ENCODE results near the gene ZNF524. TPM values are rescaled to one million over a fixed set of nuclear protein-coding genes. Genes with fewer than 3 reads are reported as not detected.
A peak's percentile ranks its signal among the peaks of the same experiment; 100 is the strongest.

The ZNF524 gene
- total RNA-seq, 1 donor from 2014 or later: 6.7 TPM

DNA sequence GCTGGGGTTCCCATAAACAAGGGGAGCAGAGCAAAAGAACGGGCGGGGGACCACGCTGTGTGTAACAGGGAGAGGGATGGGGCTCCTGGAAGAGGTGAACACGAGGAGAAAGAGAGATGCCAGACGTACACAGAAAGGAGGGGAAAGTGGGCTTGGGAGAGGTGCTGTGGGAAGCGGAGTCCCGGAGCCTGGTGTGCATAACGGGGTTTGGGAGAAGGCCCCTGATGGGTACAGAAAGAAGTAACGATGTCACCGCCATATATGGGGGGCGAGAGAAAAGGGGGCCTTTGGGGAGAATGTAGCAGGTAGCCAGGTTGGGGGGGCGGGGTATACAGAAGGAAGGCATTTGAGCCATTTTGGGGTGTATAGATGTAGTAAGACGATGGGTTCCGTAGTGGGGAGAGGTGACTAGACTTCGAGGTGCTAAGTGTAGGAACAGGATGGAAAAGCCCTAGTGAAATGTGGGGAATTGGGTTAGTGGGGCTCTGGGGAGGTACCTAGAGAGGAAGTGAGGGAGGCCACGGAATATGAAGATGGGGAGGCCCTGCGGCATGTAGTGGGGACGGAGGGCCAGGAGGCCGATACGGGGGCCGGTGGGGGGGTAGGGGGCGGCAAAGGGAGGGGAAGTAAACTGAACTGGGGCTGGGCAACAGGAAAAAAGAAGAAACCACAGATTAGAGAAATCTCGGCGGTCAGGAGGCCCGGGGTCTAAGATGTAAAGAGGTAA lies 41.5 kb downstream of the ZNF524 start:
- TF ChIP-seq, protein P1, sequence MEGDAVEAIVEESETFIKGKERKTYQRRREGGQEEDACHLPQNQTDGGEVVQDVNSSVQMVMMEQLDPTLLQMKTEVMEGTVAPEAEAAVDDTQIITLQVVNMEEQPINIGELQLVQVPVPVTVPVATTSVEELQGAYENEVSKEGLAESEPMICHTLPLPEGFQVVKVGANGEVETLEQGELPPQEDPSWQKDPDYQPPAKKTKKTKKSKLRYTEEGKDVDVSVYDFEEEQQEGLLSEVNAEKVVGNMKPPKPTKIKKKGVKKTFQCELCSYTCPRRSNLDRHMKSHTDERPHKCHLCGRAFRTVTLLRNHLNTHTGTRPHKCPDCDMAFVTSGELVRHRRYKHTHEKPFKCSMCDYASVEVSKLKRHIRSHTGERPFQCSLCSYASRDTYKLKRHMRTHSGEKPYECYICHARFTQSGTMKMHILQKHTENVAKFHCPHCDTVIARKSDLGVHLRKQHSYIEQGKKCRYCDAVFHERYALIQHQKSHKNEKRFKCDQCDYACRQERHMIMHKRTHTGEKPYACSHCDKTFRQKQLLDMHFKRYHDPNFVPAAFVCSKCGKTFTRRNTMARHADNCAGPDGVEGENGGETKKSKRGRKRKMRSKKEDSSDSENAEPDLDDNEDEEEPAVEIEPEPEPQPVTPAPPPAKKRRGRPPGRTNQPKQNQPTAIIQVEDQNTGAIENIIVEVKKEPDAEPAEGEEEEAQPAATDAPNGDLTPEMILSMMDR (IDR thresholded peaks at IDR 0.05; ENCODE audit: partially characterized antibody, unreplicated experiment): no peak
- Mint-ChIP-seq H3K9me3 (ENCODE audit: unreplicated experiment) (peaks cover 18% of the 10 kb centered on the region), H3K4me1 (ENCODE audit: low read depth, unreplicated experiment) (peaks cover 18% of the 10 kb centered on the region), H3K36me3 (ENCODE audit: unreplicated experiment) (no peaks in the 10 kb centered on the region), H3K27ac (ENCODE audit: unreplicated experiment) (peak overlapping the region; percentile 91), H3K4me3 (ENCODE audit: unreplicated experiment) (peak overlapping the region; percentile 91), H3K27me3 (ENCODE audit: unreplicated experiment) (peaks cover 13% of the 10 kb centered on the region)
- peak; percentile 30 for DNase-seq

DNA sequence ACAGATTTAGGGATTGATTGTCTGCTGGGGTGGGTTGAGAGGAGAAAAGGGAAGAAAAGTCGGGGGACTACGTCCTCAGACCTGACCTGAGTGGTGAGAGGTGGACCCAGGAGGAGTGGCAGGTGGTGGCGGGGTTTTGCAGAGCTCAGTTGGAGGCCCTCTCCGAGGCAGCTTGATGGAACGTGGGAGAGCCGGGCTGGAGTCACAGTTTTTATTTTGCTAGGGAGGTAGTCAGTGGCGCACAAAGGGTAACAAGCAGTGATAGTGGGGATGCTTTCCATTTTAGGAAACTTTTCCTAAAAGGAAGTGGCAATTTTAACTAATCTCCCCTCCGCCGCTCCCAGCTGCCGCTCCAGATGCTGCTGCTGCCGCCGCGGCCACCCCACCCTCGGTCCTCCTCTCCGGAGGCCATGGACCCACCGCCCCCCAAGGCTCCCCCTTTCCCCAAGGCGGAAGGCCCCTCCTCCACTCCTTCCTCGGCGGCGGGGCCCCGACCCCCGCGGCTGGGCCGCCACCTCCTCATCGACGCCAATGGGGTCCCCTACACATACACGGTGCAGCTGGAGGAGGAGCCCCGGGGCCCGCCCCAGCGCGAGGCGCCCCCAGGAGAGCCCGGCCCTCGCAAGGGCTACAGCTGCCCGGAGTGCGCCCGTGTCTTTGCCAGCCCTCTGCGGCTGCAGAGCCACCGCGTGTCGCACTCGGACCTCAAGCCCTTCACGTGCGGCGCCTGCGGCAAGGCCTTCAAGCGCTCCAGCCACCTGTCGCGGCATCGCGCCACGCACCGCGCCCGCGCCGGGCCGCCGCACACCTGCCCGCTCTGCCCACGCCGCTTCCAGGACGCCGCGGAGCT lies 42.3 kb downstream of the ZNF524 start:
- no peaks in the 10 kb centered on the region for H3K36me3 Mint-ChIP-seq (ENCODE audit: unreplicated experiment)
- peaks cover 22% of the 10 kb centered on the region for H3K4me1 Mint-ChIP-seq (ENCODE audit: low read depth, unreplicated experiment)
- H3K27ac Mint-ChIP-seq (ENCODE audit: unreplicated experiment): peak overlapping the region; percentile 91
- peak; percentile 38 for DNase-seq
- TF ChIP-seq, protein P1 (IDR thresholded peaks at IDR 0.05; ENCODE audit: partially characterized antibody, unreplicated experiment): no peak
- H3K9me3 Mint-ChIP-seq (ENCODE audit: unreplicated experiment): peaks cover 20% of the 10 kb centered on the region
- H3K4me3 Mint-ChIP-seq (ENCODE audit: unreplicated experiment): peak overlapping the region; percentile 97
- peaks cover 16% of the 10 kb centered on the region for H3K27me3 Mint-ChIP-seq (ENCODE audit: unreplicated experiment)

DNA sequence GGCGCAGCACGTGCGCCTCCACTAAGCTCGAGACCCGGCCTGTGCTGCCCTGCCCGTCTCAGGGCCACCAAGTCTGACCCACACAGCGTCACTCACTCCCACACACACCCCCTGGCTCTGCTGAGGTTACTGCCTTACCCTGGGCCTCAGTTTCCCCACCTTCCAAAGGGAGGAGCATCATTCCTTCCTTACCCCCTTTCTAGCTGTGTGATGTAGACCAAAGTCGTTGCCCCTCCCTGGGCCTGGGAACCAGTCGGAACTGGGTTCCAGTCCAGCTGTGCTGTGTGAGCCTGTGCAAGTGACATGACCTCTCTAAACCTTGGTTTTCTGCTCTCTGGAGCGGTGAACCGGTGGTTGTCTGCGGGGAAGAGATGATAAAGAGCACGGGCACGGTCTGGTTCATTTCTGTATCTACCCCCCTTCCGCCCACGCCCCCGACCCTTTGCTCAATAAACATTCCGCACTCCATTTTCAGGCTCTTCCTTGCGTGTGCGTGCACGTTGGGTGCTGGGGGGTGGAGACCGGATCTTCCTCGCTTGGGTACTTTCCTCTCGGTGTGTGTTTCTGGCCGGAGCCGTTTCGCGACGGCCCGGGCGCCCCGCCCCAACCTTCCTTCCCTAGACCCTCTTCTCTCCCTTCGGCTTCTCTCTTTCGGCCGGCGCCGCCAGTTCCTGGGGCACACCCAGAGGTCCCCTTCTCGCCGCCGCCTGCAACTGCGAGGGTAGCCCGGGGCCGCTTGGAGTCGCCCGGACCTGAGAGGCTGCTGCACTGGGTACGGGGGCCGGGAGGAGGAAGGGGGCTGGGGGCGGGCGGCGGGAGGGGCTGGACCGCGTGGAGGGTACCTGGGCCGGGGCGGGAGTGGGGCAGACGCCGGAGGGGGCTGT lies 43.2 kb downstream of the ZNF524 start, which contains the start of gene ZNF581:
ZNF581 (plus strand) TSS at position 647 of the 884 bp plus-strand sequence. CDS start 923 bp downstream, outside the sequence.
- TF ChIP-seq, protein P1 (IDR thresholded peaks at IDR 0.05; ENCODE audit: partially characterized antibody, unreplicated experiment): no peak

GRCh38 chr19:55643887-55644176 lies 43.7 kb downstream of the ZNF524 start:
- no peak for DNase-seq
- no peaks in the 10 kb centered on the region for H3K36me3 Mint-ChIP-seq (ENCODE audit: unreplicated experiment)
- peaks cover 16% of the 10 kb centered on the region for H3K27me3 Mint-ChIP-seq (ENCODE audit: unreplicated experiment)
- peaks cover 22% of the 10 kb centered on the region for H3K9me3 Mint-ChIP-seq (ENCODE audit: unreplicated experiment)
- peaks cover 23% of the 10 kb centered on the region for H3K4me1 Mint-ChIP-seq (ENCODE audit: low read depth, unreplicated experiment)
- peak overlapping the region; percentile 91 for H3K4me3 Mint-ChIP-seq (ENCODE audit: unreplicated experiment)
- peak overlapping the region; percentile 86 for H3K27ac Mint-ChIP-seq (ENCODE audit: unreplicated experiment)
- TF ChIP-seq, protein P1 (IDR thresholded peaks at IDR 0.05; ENCODE audit: partially characterized antibody, unreplicated experiment): no peak

More for the DNA sequence above, 43.2 kb downstream of the ZNF524 start, which contains the start of gene ZNF581:
- Mint-ChIP-seq H3K4me1 (ENCODE audit: low read depth, unreplicated experiment) (peaks cover 22% of the 10 kb centered on the region), H3K27ac (ENCODE audit: unreplicated experiment) (peak within 1 kb of the TSS; percentile 86), H3K36me3 (ENCODE audit: unreplicated experiment) (no peaks in the 10 kb centered on the region), H3K9me3 (ENCODE audit: unreplicated experiment) (peaks cover 22% of the 10 kb centered on the region), H3K27me3 (ENCODE audit: unreplicated experiment) (peaks cover 16% of the 10 kb centered on the region), H3K4me3 (ENCODE audit: unreplicated experiment) (peak within 1 kb of the TSS; percentile 97)
- peak; percentile 81 for DNase-seq

Measured in glutamatergic neuron (in vitro differentiated cells).